Cardiac muscle cell (in vitro differentiated cells and primary cell): Measurements from ENCODE around the gene ACTR5. TPM values are rescaled to one million over a fixed set of nuclear protein-coding genes. Genes with fewer than 3 reads are reported as not detected.
A peak's percentile ranks its signal among the peaks of the same experiment; 100 is the strongest.

Experiments used
- DNase-seq, 2 donors: peaks; one replicate each; pipeline versions ENCODE4 v3.0.0 to v3.0.0-alpha.2; 2010 to 2017; ENCODE audit warnings: low read depth in 1 of 2, low spot score in 1 of 2
- H3K27ac ChIP-seq: fragments of 200-600 bp; sonication (generic); 2 replicates; pipeline ENCODE4 v1.5.1; 2016
- H3K27me3 ChIP-seq: fragments of 200-600 bp; sonication (generic); 2 replicates; pipeline ENCODE4 v1.6.0; 2016; ENCODE audit warnings: control low read depth
- H3K36me3 ChIP-seq: fragments of 200-600 bp; sonication (generic); 2 replicates; pipeline ENCODE4 v1.5.1; 2016; ENCODE audit warnings: control low read depth
- H3K4me1 ChIP-seq: fragments of 200-600 bp; sonication (generic); 2 replicates; pipeline ENCODE4 v1.8.1; 2017; ENCODE audit warnings: low read depth, mild to moderate bottlenecking, mixed run types
- H3K4me3 ChIP-seq: fragments of 200-600 bp; sonication (generic); 2 replicates; pipeline ENCODE4 v1.5.1; 2016; ENCODE audit warnings: mild to moderate bottlenecking
- H3K9me3 ChIP-seq: fragments of 200-600 bp; sonication (generic); 2 replicates; pipeline ENCODE4 v1.5.1; 2017; ENCODE audit warnings: low read depth, mild to moderate bottlenecking, control low read depth
- polyA plus RNA-seq: library from polyadenylated mRNA; unstranded; fragments of >200 nt; fragmentation: Nextera tagmentation; extraction: Ambion mirVana; gene quantifications from 2 replicates; pipeline ENCODE4 v1.2.1, GENCODE V29; 2016
- total RNA-seq: library from RNA; depleted of rRNA; stranded (reverse); fragments of >200 nt; gene quantifications from 2 replicates; pipeline ENCODE4 v1.2.3, GENCODE V29; 2016
- TF ChIP-seq, protein P1 (sequence below): IDR thresholded peaks from 2 replicates; pipeline ENCODE4 v1.5.1; 2012; ENCODE audit warnings: low read depth, mild to moderate bottlenecking, low read length

The ACTR5 gene
- total and polyA plus RNA-seq, 2 experiments from 2014 or later = 6.4 to 8.7 TPM

DNA sequence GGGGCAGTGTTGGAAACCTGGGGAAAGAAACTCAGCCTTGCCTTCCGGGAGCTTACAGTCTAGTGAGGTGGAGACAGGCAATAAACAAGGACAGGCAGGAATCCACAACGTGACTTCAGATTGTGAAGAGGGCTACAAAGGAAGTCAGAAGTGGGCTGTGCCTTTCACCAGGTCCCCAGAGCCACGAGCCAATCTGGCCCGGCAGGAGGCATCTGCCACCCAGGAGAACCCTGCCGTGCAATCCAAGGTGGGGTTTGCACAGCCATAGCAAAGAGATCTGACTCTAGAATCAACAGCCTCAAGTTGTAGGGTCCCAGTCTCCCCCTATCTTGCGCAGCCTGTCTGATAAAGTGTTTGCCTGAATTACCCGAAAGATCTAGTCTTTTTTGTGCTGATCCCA, 18.5 kb upstream of the ACTR5 start:
- H3K4me1 ChIP-seq = no peaks in the 10 kb centered on the region
- H3K27me3 ChIP-seq = peaks cover 98% of the 10 kb centered on the region
- TF ChIP-seq, protein P1, sequence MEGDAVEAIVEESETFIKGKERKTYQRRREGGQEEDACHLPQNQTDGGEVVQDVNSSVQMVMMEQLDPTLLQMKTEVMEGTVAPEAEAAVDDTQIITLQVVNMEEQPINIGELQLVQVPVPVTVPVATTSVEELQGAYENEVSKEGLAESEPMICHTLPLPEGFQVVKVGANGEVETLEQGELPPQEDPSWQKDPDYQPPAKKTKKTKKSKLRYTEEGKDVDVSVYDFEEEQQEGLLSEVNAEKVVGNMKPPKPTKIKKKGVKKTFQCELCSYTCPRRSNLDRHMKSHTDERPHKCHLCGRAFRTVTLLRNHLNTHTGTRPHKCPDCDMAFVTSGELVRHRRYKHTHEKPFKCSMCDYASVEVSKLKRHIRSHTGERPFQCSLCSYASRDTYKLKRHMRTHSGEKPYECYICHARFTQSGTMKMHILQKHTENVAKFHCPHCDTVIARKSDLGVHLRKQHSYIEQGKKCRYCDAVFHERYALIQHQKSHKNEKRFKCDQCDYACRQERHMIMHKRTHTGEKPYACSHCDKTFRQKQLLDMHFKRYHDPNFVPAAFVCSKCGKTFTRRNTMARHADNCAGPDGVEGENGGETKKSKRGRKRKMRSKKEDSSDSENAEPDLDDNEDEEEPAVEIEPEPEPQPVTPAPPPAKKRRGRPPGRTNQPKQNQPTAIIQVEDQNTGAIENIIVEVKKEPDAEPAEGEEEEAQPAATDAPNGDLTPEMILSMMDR = no peak
- no peaks in the 10 kb centered on the region for H3K9me3 ChIP-seq
- no peak overlapping the region for H3K4me3 ChIP-seq
- no peaks in the 10 kb centered on the region for H3K36me3 ChIP-seq
- DNase-seq = no peak
- no peak overlapping the region for H3K27ac ChIP-seq

DNA sequence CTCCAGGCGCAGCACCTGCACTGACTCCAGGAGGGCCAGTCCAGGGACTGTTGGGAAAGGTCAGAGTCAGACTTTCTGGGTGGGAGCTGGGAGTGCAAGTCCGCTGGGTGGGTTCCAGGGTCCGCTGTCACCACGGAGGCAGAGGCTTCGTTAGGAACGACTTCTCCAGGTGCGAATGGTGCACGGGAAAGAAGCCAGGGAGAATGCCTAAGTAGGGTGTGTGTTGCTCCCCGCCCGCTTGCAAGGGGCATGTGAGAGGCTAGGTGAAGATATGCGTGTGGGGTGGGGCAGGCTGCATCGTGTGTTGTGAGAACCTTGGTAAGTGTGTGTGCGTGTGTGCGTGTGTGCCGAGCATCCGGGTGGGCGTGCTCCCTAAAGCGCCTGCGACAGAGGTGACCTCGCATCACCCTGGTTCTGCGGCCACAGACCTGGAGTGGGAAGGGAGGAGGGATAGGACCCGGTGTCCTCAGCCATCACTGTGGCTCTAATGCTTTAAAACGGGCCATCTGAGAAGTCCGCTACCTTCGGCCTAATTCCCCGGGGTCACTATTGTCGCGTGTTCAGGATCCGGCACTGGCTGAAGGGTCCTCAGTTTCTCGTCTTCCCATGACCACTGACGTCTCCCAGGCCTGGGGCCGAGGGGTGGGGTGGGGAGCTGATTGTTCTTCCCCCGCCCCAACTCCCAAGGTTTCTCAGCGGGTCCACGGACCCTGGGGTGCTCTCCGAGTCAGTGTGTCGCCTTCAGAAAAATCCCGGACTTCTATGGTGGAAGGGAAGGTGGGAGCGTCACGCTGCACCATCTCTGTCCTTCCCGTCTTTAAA, 17.9 kb upstream of the ACTR5 start:
- Histone ChIP-seq H3K27ac (no peak overlapping the region), H3K36me3 (no peaks in the 10 kb centered on the region), H3K4me3 (no peak overlapping the region), H3K9me3 (no peaks in the 10 kb centered on the region), H3K4me1 (no peaks in the 10 kb centered on the region), H3K27me3 (peaks cover 92% of the 10 kb centered on the region)
- TF ChIP-seq, protein P1 = no peak
- no peak for DNase-seq

DNA sequence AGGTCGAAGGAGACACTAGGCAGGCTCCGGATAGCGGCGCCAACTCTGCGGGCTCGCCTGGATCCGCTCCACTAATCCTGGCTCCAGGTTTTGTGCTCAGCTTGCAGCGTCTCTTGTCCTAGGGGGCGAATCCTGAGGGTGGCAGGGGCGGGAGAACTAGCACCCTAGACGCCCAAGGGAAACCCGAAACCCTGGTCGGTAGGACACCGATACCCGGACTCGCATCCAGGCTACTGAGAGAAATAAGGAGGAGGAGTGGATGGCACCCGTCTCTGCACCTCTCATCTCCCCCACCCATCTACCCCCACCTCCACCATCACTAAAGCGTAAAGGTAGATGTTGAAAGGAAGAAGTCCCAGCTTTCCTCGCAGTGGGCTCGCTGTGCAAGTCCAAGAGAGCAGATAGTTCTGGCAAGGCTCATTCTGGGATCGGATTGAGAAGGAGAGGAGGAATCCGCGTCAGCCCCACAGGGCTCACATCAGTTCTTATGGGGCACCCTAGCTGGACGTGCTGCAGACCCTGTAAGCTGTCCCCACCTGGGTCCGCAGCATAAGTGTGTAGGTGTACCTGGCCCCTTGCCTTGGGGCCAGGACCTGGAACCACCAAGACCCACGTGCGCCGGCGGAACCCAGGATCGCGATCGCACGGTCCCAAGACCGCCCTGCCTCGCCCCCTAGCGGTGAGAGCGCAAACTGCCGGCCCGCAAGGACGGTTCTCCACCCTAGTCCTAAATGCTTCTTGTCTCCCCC, 17.1 kb upstream of the ACTR5 start:
- Histone ChIP-seq H3K27me3 (peaks cover 84% of the 10 kb centered on the region), H3K36me3 (no peaks in the 10 kb centered on the region), H3K9me3 (no peaks in the 10 kb centered on the region), H3K4me1 (no peaks in the 10 kb centered on the region), H3K27ac (no peak overlapping the region), H3K4me3 (peak overlapping the region; percentile 18)
- TF ChIP-seq, protein P1 = peak; percentile 99
- DNase-seq = peak; percentile 64 to 80

DNA sequence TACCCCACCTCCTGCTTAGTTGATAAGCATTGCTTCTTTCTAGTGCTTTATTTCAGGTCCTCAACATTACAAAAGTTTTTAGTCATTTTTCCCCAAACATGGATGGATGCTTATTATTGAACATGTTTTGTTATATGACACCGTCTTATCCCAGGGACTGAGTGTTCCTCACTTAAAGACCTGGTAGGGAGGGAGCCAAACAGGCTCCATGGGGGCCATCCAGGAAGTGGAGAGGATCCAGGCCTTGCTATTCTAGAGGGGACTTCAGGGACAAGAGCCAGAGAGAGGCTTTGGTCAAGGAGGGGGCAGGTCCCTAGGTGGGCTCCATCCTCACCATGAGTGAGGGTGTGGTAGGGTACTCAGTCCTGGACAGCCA, 16.5 kb upstream of the ACTR5 start:
- Histone ChIP-seq H3K27me3 (peaks cover 78% of the 10 kb centered on the region), H3K4me3 (no peak overlapping the region), H3K36me3 (no peaks in the 10 kb centered on the region), H3K9me3 (no peaks in the 10 kb centered on the region), H3K4me1 (no peaks in the 10 kb centered on the region), H3K27ac (no peak overlapping the region)
- TF ChIP-seq, protein P1 = no peak
- no peak for DNase-seq

DNA sequence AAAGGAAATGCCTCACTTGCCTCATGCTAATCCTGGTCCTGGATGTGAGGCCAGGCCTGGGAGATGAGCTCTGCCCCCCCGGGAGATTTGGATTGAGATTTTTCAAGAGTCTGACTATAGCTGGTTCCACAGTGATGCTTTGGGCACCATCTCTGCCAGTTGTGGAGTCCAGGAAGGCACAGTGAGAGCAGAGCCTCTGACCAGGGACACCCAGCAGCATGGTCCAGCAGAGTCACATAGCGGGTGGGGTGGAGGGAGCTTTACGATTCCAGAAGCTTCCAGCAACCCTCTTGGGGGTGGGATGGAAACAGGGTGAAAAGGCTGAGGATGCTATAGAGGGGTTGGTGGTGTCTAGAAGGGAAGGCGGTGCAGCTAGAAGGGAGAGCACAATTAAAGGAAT, 15.3 kb upstream of the ACTR5 start:
- Histone ChIP-seq H3K27me3 (peaks cover 72% of the 10 kb centered on the region), H3K4me1 (no peaks in the 10 kb centered on the region)
- TF ChIP-seq, protein P1 = no peak

More for the DNA sequence above, 15.3 kb upstream of the ACTR5 start:
- Histone ChIP-seq H3K4me3 (no peak overlapping the region), H3K27ac (no peak overlapping the region), H3K36me3 (no peaks in the 10 kb centered on the region), H3K9me3 (no peaks in the 10 kb centered on the region)
- DNase-seq = no peak
